ENCODE measurements around the gene OPTN. TPM values are rescaled to one million over a fixed set of nuclear protein-coding genes. Genes with fewer than 3 reads are reported as not detected.

Gene OPTN
- 29.9 and 39.3 TPM in 2 replicates for total RNA-seq

DNA sequence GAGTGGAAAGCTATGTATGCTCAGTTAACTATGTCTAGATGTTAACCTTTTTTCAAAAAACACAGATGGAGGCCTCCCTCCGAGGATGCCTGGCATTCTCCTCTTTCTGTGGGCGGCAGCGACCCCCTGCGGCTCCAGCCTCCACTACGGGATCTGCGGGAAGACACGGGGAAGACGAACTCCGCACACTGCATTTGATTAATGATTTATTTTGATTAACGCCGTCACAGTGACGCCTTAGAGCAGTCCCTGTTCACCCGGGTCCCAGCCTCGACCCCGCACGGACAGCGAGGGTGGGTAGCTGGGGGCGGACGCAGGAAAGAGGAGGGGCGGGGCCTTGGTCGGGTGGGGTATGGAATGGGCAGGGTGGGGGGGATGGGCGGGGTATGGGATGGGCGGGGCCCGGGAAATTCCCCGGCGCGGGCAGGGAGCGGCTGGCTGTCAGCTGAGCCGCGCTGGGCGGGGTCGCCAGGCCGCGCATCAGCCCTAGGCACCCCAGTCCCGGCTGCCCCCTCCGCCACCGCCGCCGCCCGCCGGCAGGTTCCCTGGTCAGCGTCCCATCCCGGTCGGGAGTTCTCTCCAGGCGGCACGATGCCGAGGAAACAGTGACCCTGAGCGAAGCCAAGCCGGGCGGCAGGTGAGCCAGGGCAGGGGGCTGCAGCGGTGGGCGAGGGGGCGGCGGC lies at the start of gene OPTN:
Gene OPTN (plus strand): TSS at position 498 of the 683 bp plus-strand sequence. CDS start 8,960 bp downstream, outside the sequence.

DNA sequence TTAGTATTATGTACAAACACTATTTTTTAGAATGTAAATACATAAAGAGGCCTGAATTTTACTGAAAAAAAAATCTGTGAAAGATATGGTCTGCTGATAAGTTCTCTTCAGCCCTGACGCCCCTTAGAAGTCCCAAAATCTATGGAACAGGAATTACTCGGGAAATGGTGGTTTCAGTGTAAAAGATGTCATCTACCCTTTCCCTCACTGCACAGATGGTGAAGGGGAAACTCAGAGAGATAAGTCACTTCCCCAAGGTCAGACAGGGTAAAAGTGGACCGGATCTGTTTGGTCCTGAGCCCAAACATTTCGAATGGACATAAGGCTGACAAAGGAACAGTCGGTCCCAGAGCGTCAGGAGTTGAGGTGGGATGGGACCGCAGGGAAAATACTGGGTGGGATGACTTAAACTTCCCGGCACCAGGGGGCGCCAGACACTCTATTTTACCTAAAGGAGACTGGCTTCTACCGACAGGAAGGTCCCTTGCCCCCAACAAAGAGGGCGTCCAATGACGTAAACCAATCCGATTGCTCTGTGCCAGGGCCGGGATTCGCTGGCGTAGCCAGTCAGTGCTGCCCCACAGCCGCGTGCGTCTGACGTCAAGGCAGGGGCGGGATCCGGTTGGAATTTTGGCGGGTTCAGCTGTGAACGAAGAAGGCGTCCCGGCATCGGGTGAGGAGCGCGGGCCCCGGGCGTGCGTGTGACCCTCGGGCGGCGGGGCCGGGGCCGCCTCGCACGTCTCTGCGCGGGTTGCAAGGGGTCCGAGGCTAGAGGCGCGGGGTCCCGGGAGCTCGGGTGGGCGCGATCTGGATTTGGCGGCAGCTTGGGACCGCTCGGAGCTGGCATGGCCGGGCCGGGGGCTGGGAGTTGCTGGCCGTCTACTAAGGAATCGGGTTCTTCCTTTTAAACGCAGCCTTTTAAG lies 61.2 kb downstream of the OPTN start, which contains the start of gene MCM10:
Gene MCM10 (plus strand): TSS at position 625 of the 923 bp plus-strand sequence. CDS start 2,645 bp downstream, outside the sequence.

Other genes with a start within 250 kb of the OPTN start
- 15.7 and 16.6 TPM in 2 replicates for gene CCDC3, start 98.5 kb upstream of the OPTN start, total RNA-seq
- gene MCM10, start 61.4 kb downstream of the OPTN start, total RNA-seq = 9.5 and 12.6 TPM in 2 replicates
- gene UCMA, start 134.2 kb downstream of the OPTN start, total RNA-seq = not detected in 2 replicates
- 7.2 and 10.5 TPM in 2 replicates for gene PHYH, start 199.9 kb downstream of the OPTN start, total RNA-seq
- gene SEPHS1, start 248.1 kb downstream of the OPTN start, total RNA-seq = 23.4 and 38.8 TPM in 2 replicates

Measured in airway epithelial cell (primary cell).